IMR-90 (cell line): Measurements from ENCODE around the gene NEK2. TPM values are rescaled to one million over a fixed set of nuclear protein-coding genes. Genes with fewer than 3 reads are reported as not detected.

Experiments
- ATAC-seq: fragments of 200-7000 bp; cut with Tn5 transposase; 2 replicates; pipeline ENCODE4 v1.9.1; 2020; ENCODE audit warnings: low read depth, mild to moderate bottlenecking, moderate library complexity
- BruUV-seq: library from RNA; stranded (reverse); fragments of 400-500 nt; replicated peaks from 2 replicates; lab custom pipeline; 2021; lab: Mats Ljungman, UMichigan
- CTCF ChIA-PET: fragments of 300-600 bp; formaldehyde crosslinking; extraction: SDS; loops from one replicate; lab custom pipeline; 2021; ENCODE audit warnings: antibody characterized with exemption; lab: Yijun Ruan, JAX
- POLR2A ChIA-PET: fragments of 300-600 bp; sonication (Branson Sonifier 250); formaldehyde crosslinking; loops from one replicate; lab custom pipeline; 2022; ENCODE audit warnings: antibody characterized with exemption; ENCODE audit not compliant: unreplicated experiment; lab: Charles Lee
- DNase-seq: peaks from one replicate; pipeline ENCODE4 v3.0.0; 2013
- H2AFZ ChIP-seq: replicated peaks from 2 replicates; pipeline ENCODE3; 2013; ENCODE audit warnings: low read length, mild to moderate bottlenecking; ENCODE audit not compliant: poor library complexity
- H2AK5ac ChIP-seq: 2 replicates; pipeline ENCODE4 v1.6.1; 2013; ENCODE audit warnings: low read depth, low read length, inconsistent platforms
- H2AK9ac ChIP-seq: replicated peaks from 2 replicates; pipeline ENCODE3; 2013; ENCODE audit warnings: mild to moderate bottlenecking, low read depth, low read length, moderate library complexity; ENCODE audit not compliant: poor library complexity
- H2BK120ac ChIP-seq: 2 replicates; pipeline ENCODE4 v1.6.1; 2013; ENCODE audit warnings: low read depth, low read length, inconsistent platforms
- H2BK15ac ChIP-seq: 3 replicates; pipeline ENCODE4 v1.6.1; 2013; ENCODE audit warnings: low read depth, low read length, inconsistent platforms
- H2BK20ac ChIP-seq: 2 replicates; pipeline ENCODE4 v1.6.1; 2013; ENCODE audit warnings: low read depth, mild to moderate bottlenecking, inconsistent platforms, low read length, moderate library complexity
- H2BK5ac ChIP-seq: 2 replicates; pipeline ENCODE4 v1.6.1; 2013; ENCODE audit warnings: mild to moderate bottlenecking, low read depth, low read length, inconsistent platforms; ENCODE audit not compliant: poor library complexity, severe bottlenecking
- H3K14ac ChIP-seq: replicated peaks from 2 replicates; pipeline ENCODE4 v1.6.1; 2013; ENCODE audit warnings: low read depth, low read length, inconsistent platforms
- H3K18ac ChIP-seq: 2 replicates; pipeline ENCODE4 v1.6.1; 2013; ENCODE audit warnings: low read depth, low read length, control low read depth
- H3K23ac ChIP-seq: 2 replicates; pipeline ENCODE4 v1.6.1; 2013; ENCODE audit warnings: low read depth, low read length, inconsistent platforms
- H3K27ac ChIP-seq: 2 replicates; pipeline ENCODE4 v1.5.1; 2013; ENCODE audit warnings: mild to moderate bottlenecking, control low read depth, low read length; ENCODE audit not compliant: insufficient read depth
- H3K27me3 ChIP-seq: 2 replicates; pipeline ENCODE4 v1.6.1; 2013; ENCODE audit warnings: low read length; ENCODE audit not compliant: control insufficient read depth, insufficient read depth
- H3K36me3 ChIP-seq: 2 replicates; pipeline ENCODE4 v1.6.1; 2013; ENCODE audit warnings: low read length, mixed read lengths; ENCODE audit not compliant: control insufficient read depth, insufficient read depth
- H3K4ac ChIP-seq: 2 replicates; pipeline ENCODE4 v1.6.1; 2013; ENCODE audit warnings: low read depth, low read length, inconsistent platforms
- H3K4me1 ChIP-seq: 2 replicates; pipeline ENCODE4 v1.6.1; 2013; ENCODE audit warnings: low read length, mixed read lengths; ENCODE audit not compliant: control insufficient read depth, insufficient read depth
- H3K4me2 ChIP-seq: 2 replicates; pipeline ENCODE4 v1.6.1; 2013; ENCODE audit warnings: low read depth, mild to moderate bottlenecking, control low read depth, low read length, moderate library complexity
- H3K4me3 ChIP-seq: 2 replicates; pipeline ENCODE4 v1.5.1; 2013; ENCODE audit warnings: low read depth, mild to moderate bottlenecking, control low read depth, low read length, moderate library complexity; ENCODE audit not compliant: insufficient read depth
- H3K56ac ChIP-seq: 2 replicates; pipeline ENCODE4 v1.6.1; 2013; ENCODE audit warnings: low read length, inconsistent platforms; ENCODE audit not compliant: insufficient read depth; ENCODE audit errors: extremely low read depth
- H3K79me1 ChIP-seq, 2 experiments: 2 replicates each; pipeline ENCODE4 v1.6.1; 2013; ENCODE audit warnings: low read length in 2 of 2, inconsistent platforms in 1 of 2, low read depth in 1 of 2
- H3K9ac ChIP-seq: 2 replicates; pipeline ENCODE4 v1.6.1; 2013; ENCODE audit warnings: low read depth, low read length, control low read depth
- H3K9me1 ChIP-seq: 2 replicates; pipeline ENCODE4 v1.6.1; 2013; ENCODE audit warnings: low read length, inconsistent platforms; ENCODE audit not compliant: insufficient read depth
- H3K9me3 ChIP-seq: 2 replicates; pipeline ENCODE4 v1.6.1; 2013; ENCODE audit warnings: low read length; ENCODE audit not compliant: control insufficient read depth, insufficient read depth
- H4K20me1 ChIP-seq: 2 replicates; pipeline ENCODE4 v1.6.1; 2013; ENCODE audit warnings: low read length, inconsistent platforms; ENCODE audit not compliant: insufficient read depth
- H4K5ac ChIP-seq: 2 replicates; pipeline ENCODE4 v1.6.1; 2013; ENCODE audit warnings: mild to moderate bottlenecking, low read depth, low read length, control low read depth
- H4K8ac ChIP-seq, 2 experiments: 2 replicates each; pipeline ENCODE4 v1.6.1; 2013; ENCODE audit warnings: low read depth in 2 of 2, low read length in 2 of 2, control low read depth in 1 of 2, inconsistent platforms in 1 of 2
- H4K91ac ChIP-seq: 2 replicates; pipeline ENCODE4 v1.6.1; 2013; ENCODE audit warnings: low read depth, low read length, inconsistent platforms; ENCODE audit not compliant: insufficient read depth
- BHLHE40 ChIP-seq: fragments of 150-350 bp; IDR thresholded peaks from 2 replicates; pipeline ENCODE4 v1.6.1; 2016; ENCODE audit warnings: mild to moderate bottlenecking, low read depth, low read length
- CEBPB ChIP-seq: IDR thresholded peaks from 2 replicates; pipeline ENCODE4 v1.6.1; 2012; ENCODE audit warnings: low read depth, low read length, improper control_type of control experiment
- CHD1 ChIP-seq: IDR thresholded peaks from 2 replicates; pipeline ENCODE4 v1.6.1; 2012; ENCODE audit warnings: low read depth, low read length, improper control_type of control experiment
- FOS ChIP-seq: fragments of 150-350 bp; IDR thresholded peaks from 2 replicates; pipeline ENCODE4 v1.6.1; 2016; ENCODE audit warnings: low read depth, low read length
- MAFK ChIP-seq: IDR thresholded peaks from 2 replicates; pipeline ENCODE4 v1.6.1; 2012; ENCODE audit warnings: low read depth, low read length, improper control_type of control experiment
- MAZ ChIP-seq: IDR thresholded peaks from 2 replicates; pipeline ENCODE4 v1.6.1; 2012; ENCODE audit warnings: low read depth, mild to moderate bottlenecking, low read length, improper control_type of control experiment, moderate library complexity, borderline replicate concordance
- MXI1 ChIP-seq: IDR thresholded peaks from 2 replicates; pipeline ENCODE4 v1.6.1; 2012; ENCODE audit warnings: low read depth, mild to moderate bottlenecking, low read length, moderate library complexity, borderline replicate concordance
- NFE2L2 ChIP-seq: fragments of 150-350 bp; IDR thresholded peaks from 2 replicates; pipeline ENCODE4 v1.6.1; 2016; ENCODE audit warnings: low read depth, mild to moderate bottlenecking, low read length
- POLR2A ChIP-seq: IDR thresholded peaks from 2 replicates; pipeline ENCODE4 v1.6.1; 2012; ENCODE audit warnings: mild to moderate bottlenecking, low read depth, low read length
- RAD21 ChIP-seq: IDR thresholded peaks from 2 replicates; pipeline ENCODE4 v1.6.1; 2012; ENCODE audit warnings: low read length, improper control_type of control experiment
- RCOR1 ChIP-seq: IDR thresholded peaks from 2 replicates; pipeline ENCODE4 v1.6.1; 2012; ENCODE audit warnings: mild to moderate bottlenecking, low read length, improper control_type of control experiment; ENCODE audit not compliant: insufficient replicate concordance
- RFX5 ChIP-seq: IDR thresholded peaks from 2 replicates; pipeline ENCODE4 v1.8.0; 2012; ENCODE audit warnings: low read depth, mild to moderate bottlenecking, low read length, moderate library complexity
- WGBS, 2 experiments: methylation state at CpG; one replicate each; pipeline versions ENCODE4 v1.1.5 to v1.1.7; 2013; ENCODE audit warnings: missing lambda C conversion rate in 2 of 2; ENCODE audit not compliant: insufficient read length in 1 of 2; ENCODE audit errors: extremely low coverage in 2 of 2; 5-methylcytosine and 5-hydroxymethylcytosine counted together
- dilution Hi-C: fragments of 300-500 bp; cut with HindIII; formaldehyde crosslinking; loops from one replicate; pipeline ENCODE4 v1.14.3; 2018; ENCODE audit warnings: low sequenced_read_pairs; ENCODE audit not compliant: unreplicated experiment
- in situ Hi-C: fragments of 300-500 bp; cut with MboI; formaldehyde crosslinking; loops from 3 replicates; pipeline ENCODE4 v1.14.3; 2019; ENCODE audit warnings: low sequenced_read_pairs, inconsistent platforms, mixed read lengths
- intact Hi-C: fragments of 100-400 bp; cut with micrococcal nuclease; formaldehyde crosslinking; loops from 2 replicates; pipeline ENCODE4 v1.10.0; 2022
- polyA plus RNA-seq, 3 experiments: library from polyadenylated mRNA; depleted of rRNA; stranded (reverse); fragments of >200 nt; gene quantifications; 2 replicates each; pipeline ENCODE4 v1.2.3, GENCODE V29; 2012; ENCODE audit warnings: low replicate concordance in 1 of 3
- total RNA-seq: library from RNA; depleted of rRNA; stranded (reverse); fragments of >200 nt; gene quantifications from 2 replicates; pipeline ENCODE4 v1.2.3, GENCODE V29; 2012
- TF ChIP-seq, protein P1 (sequence below): conservative IDR thresholded peaks from 2 replicates; pipeline ENCODE4 v1.5.1; 2012; ENCODE audit warnings: mild to moderate bottlenecking, low read depth, low read length, improper control_type of control experiment
- TF ChIP-seq, protein P2 (sequence below): fragments of 150-350 bp; IDR thresholded peaks from 2 replicates; pipeline ENCODE4 v1.6.1; 2017; ENCODE audit warnings: mild to moderate bottlenecking, antibody characterized with exemption, low read length, low read depth

The NEK2 gene
- total and polyA plus RNA-seq, 2 of the 4 experiments (the other 2 are of a cell fraction) = 9.9 to 26.0 TPM

GRCh38 chr1:211641942-211642341 is 33.5 kb downstream of the NEK2 start:
- no peak overlapping the region for H2BK120ac ChIP-seq
- no CpG with 5 or more reads among the region's 2 CpGs for WGBS, 2 experiments
- no peaks in the 10 kb centered on the region for H3K9me3 ChIP-seq
- POLR2A ChIA-PET = no interaction called here
- no peak for ATAC-seq
- H2BK5ac ChIP-seq = no peak overlapping the region
- no peak overlapping the region for H4K91ac ChIP-seq
- no peak overlapping the region for H3K18ac ChIP-seq
- DNase-seq = no peak
- no TSS peak for BruUV-seq
- in situ Hi-C loops = no loop called here
- no peaks in the 10 kb centered on the region for H4K20me1 ChIP-seq
- H4K5ac ChIP-seq = no peak overlapping the region
- H3K79me1 ChIP-seq = no peaks in the 10 kb centered on the region
- intact Hi-C loops = no loop called here
- H3K4me1 ChIP-seq = peaks cover 13% of the 10 kb centered on the region
- dilution Hi-C loops = no loop called here
- no peaks in the 10 kb centered on the region for H3K36me3 ChIP-seq
- no peak overlapping the region for H3K23ac ChIP-seq
- no peak overlapping the region for H2AFZ ChIP-seq
- H3K4me3 ChIP-seq = no peak overlapping the region
- H3K56ac ChIP-seq = no peak overlapping the region
- peaks cover 4% of the 10 kb centered on the region; the same call in 1 of the 2 replicates for H3K9me1 ChIP-seq
- H4K8ac ChIP-seq = no peak overlapping the region
- H3K4ac ChIP-seq = no peak overlapping the region
- TF ChIP-seq, protein P1, sequence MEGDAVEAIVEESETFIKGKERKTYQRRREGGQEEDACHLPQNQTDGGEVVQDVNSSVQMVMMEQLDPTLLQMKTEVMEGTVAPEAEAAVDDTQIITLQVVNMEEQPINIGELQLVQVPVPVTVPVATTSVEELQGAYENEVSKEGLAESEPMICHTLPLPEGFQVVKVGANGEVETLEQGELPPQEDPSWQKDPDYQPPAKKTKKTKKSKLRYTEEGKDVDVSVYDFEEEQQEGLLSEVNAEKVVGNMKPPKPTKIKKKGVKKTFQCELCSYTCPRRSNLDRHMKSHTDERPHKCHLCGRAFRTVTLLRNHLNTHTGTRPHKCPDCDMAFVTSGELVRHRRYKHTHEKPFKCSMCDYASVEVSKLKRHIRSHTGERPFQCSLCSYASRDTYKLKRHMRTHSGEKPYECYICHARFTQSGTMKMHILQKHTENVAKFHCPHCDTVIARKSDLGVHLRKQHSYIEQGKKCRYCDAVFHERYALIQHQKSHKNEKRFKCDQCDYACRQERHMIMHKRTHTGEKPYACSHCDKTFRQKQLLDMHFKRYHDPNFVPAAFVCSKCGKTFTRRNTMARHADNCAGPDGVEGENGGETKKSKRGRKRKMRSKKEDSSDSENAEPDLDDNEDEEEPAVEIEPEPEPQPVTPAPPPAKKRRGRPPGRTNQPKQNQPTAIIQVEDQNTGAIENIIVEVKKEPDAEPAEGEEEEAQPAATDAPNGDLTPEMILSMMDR = no peak
- no peak for TF ChIP-seq FOS
- no peak for TF ChIP-seq RFX5
- TF ChIP-seq MAZ = no peak
- TF ChIP-seq, protein P2, sequence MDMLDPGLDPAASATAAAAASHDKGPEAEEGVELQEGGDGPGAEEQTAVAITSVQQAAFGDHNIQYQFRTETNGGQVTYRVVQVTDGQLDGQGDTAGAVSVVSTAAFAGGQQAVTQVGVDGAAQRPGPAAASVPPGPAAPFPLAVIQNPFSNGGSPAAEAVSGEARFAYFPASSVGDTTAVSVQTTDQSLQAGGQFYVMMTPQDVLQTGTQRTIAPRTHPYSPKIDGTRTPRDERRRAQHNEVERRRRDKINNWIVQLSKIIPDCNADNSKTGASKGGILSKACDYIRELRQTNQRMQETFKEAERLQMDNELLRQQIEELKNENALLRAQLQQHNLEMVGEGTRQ = no peak
- TF ChIP-seq CHD1 = no peak
- no peak for TF ChIP-seq BHLHE40
- TF ChIP-seq MXI1 = no peak
- TF ChIP-seq MAFK = no peak
- no peak for TF ChIP-seq POLR2A
- TF ChIP-seq NFE2L2 = no peak
- no peak for TF ChIP-seq RAD21
- no peak for TF ChIP-seq RCOR1
- TF ChIP-seq CEBPB = no peak
- no peak overlapping the region for H2BK15ac ChIP-seq
- 0 out of 2 replicates have a peak overlapping the region, but pooled peaks have one; percentile 30 for H2AK5ac ChIP-seq
- H2AK9ac ChIP-seq = no peak overlapping the region
- no peak overlapping the region for H3K27ac ChIP-seq
- no peak overlapping the region for H3K14ac ChIP-seq
- no peak overlapping the region for H2BK20ac ChIP-seq
- CTCF ChIA-PET = interaction anchor here (1.1 kb wide), 1 partner anchor 17 kb away, joined by 4 read pairs; no protein-coding TSS in a partner anchor
- H3K27me3 ChIP-seq = no peaks in the 10 kb centered on the region
- no peak overlapping the region for H3K9ac ChIP-seq
- H3K4me2 ChIP-seq = no peak overlapping the region
